ENCODE data around the gene PRRT2.

GRCh38 chr16:29766571-29766970 lies 45.4 kb upstream of the PRRT2 start:
- TF ChIP-seq CTCF (IDR thresholded peaks at IDR 0.05), result no peak
- TF ChIP-seq POLR2A (IDR thresholded peaks at IDR 0.05), result no peak
- TF ChIP-seq POLR2AphosphoS5 (IDR thresholded peaks at IDR 0.05), result no peak
